Ishikawa (cell line): ENCODE results near the gene CTLA4.

Experiments used
- CEBPB ChIP-seq: IDR thresholded peaks from 2 replicates; pipeline ENCODE4 v1.6.1; 2012
- CREB1 ChIP-seq: IDR thresholded peaks from 2 replicates; pipeline ENCODE4 v1.6.1; 2012; ENCODE audit warnings: low read depth
- EGR1 ChIP-seq: IDR thresholded peaks from 2 replicates; pipeline ENCODE4 v1.6.1; 2012
- EP300 ChIP-seq: IDR thresholded peaks from 2 replicates; pipeline ENCODE4 v1.6.1; 2012; ENCODE audit warnings: borderline replicate concordance
- FOXM1 ChIP-seq: IDR thresholded peaks from 2 replicates; pipeline ENCODE4 v1.6.1; 2012; ENCODE audit warnings: low read depth, borderline replicate concordance
- MAX ChIP-seq: IDR thresholded peaks from 2 replicates; pipeline ENCODE4 v1.6.1; 2012
- NFIC ChIP-seq: IDR thresholded peaks from 2 replicates; pipeline ENCODE4 v1.6.1; 2012
- RAD21 ChIP-seq: IDR thresholded peaks from 2 replicates; pipeline ENCODE4 v1.6.1; 2012; ENCODE audit warnings: low read depth
- TAF1 ChIP-seq: IDR thresholded peaks from 2 replicates; pipeline ENCODE4 v1.6.1; 2012; ENCODE audit warnings: low read depth, mild to moderate bottlenecking
- TCF12 ChIP-seq: IDR thresholded peaks from 2 replicates; pipeline ENCODE4 v1.6.1; 2012; ENCODE audit warnings: low read depth
- TEAD4 ChIP-seq: IDR thresholded peaks from 2 replicates; pipeline ENCODE4 v1.6.1; 2012
- USF1 ChIP-seq: IDR thresholded peaks from 2 replicates; pipeline ENCODE4 v1.6.1; 2012
- YY1 ChIP-seq: IDR thresholded peaks from 2 replicates; pipeline ENCODE4 v1.6.1; 2012; ENCODE audit warnings: low read depth
- ZBTB7A ChIP-seq: IDR thresholded peaks from 2 replicates; pipeline ENCODE4 v1.6.1; 2012; ENCODE audit warnings: low read depth
- TF ChIP-seq, protein P1 (sequence below): IDR thresholded peaks from 2 replicates; pipeline ENCODE4 v1.6.1; 2012; ENCODE audit warnings: low read depth, mild to moderate bottlenecking

CTLA4 gene

GRCh38 chr2:203867561-203868200, at the start of gene CTLA4:
Gene CTLA4, plus strand, starts transcription at chr2:203867771. Its CDS starts 172 bp downstream, at chr2:203867943.
- TF ChIP-seq TCF12, result no peak
- TF ChIP-seq ZBTB7A, result no peak
- no peak for TF ChIP-seq YY1
- TF ChIP-seq EP300, result no peak
- no peak for TF ChIP-seq USF1
- TF ChIP-seq FOXM1, result no peak
- TF ChIP-seq TEAD4, result no peak
- TF ChIP-seq, protein P1, sequence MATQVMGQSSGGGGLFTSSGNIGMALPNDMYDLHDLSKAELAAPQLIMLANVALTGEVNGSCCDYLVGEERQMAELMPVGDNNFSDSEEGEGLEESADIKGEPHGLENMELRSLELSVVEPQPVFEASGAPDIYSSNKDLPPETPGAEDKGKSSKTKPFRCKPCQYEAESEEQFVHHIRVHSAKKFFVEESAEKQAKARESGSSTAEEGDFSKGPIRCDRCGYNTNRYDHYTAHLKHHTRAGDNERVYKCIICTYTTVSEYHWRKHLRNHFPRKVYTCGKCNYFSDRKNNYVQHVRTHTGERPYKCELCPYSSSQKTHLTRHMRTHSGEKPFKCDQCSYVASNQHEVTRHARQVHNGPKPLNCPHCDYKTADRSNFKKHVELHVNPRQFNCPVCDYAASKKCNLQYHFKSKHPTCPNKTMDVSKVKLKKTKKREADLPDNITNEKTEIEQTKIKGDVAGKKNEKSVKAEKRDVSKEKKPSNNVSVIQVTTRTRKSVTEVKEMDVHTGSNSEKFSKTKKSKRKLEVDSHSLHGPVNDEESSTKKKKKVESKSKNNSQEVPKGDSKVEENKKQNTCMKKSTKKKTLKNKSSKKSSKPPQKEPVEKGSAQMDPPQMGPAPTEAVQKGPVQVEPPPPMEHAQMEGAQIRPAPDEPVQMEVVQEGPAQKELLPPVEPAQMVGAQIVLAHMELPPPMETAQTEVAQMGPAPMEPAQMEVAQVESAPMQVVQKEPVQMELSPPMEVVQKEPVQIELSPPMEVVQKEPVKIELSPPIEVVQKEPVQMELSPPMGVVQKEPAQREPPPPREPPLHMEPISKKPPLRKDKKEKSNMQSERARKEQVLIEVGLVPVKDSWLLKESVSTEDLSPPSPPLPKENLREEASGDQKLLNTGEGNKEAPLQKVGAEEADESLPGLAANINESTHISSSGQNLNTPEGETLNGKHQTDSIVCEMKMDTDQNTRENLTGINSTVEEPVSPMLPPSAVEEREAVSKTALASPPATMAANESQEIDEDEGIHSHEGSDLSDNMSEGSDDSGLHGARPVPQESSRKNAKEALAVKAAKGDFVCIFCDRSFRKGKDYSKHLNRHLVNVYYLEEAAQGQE, result no peak
- TF ChIP-seq TAF1, result no peak
- TF ChIP-seq CREB1, result no peak

DNA sequence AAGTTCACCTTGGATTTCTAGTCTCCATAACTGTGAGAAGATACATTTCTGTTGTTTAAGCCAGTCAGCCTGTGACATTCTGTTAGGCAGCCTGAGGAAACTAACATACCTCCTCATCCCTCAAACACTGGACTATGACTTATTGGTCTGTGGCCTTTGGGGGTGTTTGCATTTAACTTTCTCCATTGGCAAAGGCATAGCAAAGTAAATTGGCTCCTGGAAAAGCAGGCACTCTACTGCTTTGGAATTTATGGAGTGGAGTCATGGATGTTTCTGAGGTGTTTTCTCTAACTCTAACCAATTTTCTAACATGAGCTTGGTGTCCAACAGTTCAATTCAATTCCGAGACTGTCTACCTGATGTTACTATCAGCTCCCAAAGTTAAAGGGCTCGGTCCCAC, 48.9 kb upstream of the CTLA4 start:
- TF ChIP-seq NFIC (no peak), EGR1 (no peak), EP300 (no peak)

GRCh38 chr2:203819434-203820133, 48.0 kb upstream of the CTLA4 start:
- no peak for TF ChIP-seq MAX
- TF ChIP-seq EP300, result no peak
- TF ChIP-seq ZBTB7A, result no peak
- no peak for TF ChIP-seq CEBPB
- no peak for TF ChIP-seq USF1
- no peak for TF ChIP-seq TAF1
- no peak for TF ChIP-seq EGR1
- TF ChIP-seq, protein P1, result no peak
- no peak for TF ChIP-seq NFIC
- no peak for TF ChIP-seq YY1
- no peak for TF ChIP-seq RAD21
- TF ChIP-seq CREB1, result no peak
- no peak for TF ChIP-seq TEAD4
- TF ChIP-seq TCF12, result no peak

GRCh38 chr2:203820969-203821368, 46.6 kb upstream of the CTLA4 start:
- TF ChIP-seq TCF12, result no peak
- TF ChIP-seq ZBTB7A, result no peak

GRCh38 chr2:203822240-203822639, 45.3 kb upstream of the CTLA4 start:
- TF ChIP-seq TAF1, result no peak
- no peak for TF ChIP-seq NFIC
- no peak for TF ChIP-seq EP300
- no peak for TF ChIP-seq USF1
- TF ChIP-seq CEBPB, result no peak
- no peak for TF ChIP-seq TCF12
- no peak for TF ChIP-seq EGR1
- TF ChIP-seq, protein P1, result no peak
- no peak for TF ChIP-seq FOXM1
- no peak for TF ChIP-seq RAD21
- no peak for TF ChIP-seq CREB1
- no peak for TF ChIP-seq ZBTB7A
